GM08714 (cell line): ENCODE results near the gene RAB23.

Source experiments
- H3K4me3 ChIP-seq: fragments of 200-500 bp; sonication (Bioruptor generic); 2 replicates; pipeline ENCODE4 v1.5.1; 2014; ENCODE audit warnings: mild to moderate bottlenecking, low read length, inconsistent platforms
- ZNF274 ChIP-seq: IDR thresholded peaks from 2 replicates; pipeline ENCODE4 v1.6.1; 2012; ENCODE audit warnings: mild to moderate bottlenecking, low read depth, low read length

RAB23 gene

GRCh38 chr6:57180596-57180995, 41.5 kb downstream of the RAB23 start:
- no peak overlapping the region for H3K4me3 ChIP-seq
- TF ChIP-seq ZNF274 = no peak

- TF ChIP-seq ZNF274 = no peak
Measured at GRCh38 chr6:57177545-57178265, 44.4 kb downstream of the RAB23 start.

GRCh38 chr6:57174511-57174907, 47.6 kb downstream of the RAB23 start:
- peak overlapping the region; percentile 90; the same call in 1 of the 2 replicates for H3K4me3 ChIP-seq
- TF ChIP-seq ZNF274 = no peak

More at GRCh38 chr6:57177545-57178265, 44.4 kb downstream of the RAB23 start:
- H3K4me3 ChIP-seq = no peak overlapping the region

- TF ChIP-seq ZNF274 = no peak
- peak overlapping the region; percentile 90 for H3K4me3 ChIP-seq
Measured at GRCh38 chr6:57173886-57174510, 48.1 kb downstream of the RAB23 start.

- H3K4me3 ChIP-seq = peak overlapping the region; percentile 90
Measured at GRCh38 chr6:57173056-57173885, 48.8 kb downstream of the RAB23 start.

GRCh38 chr6:57172136-57173055, 49.7 kb downstream of the RAB23 start, which contains the start of gene BAG2:
BAG2 (plus strand) TSS chr6:57172326; CDS start chr6:57172698, 372 bp downstream.
- TF ChIP-seq ZNF274 = no peak
- H3K4me3 ChIP-seq = peak within 1 kb of the TSS; percentile 90

More at GRCh38 chr6:57173056-57173885, 48.8 kb downstream of the RAB23 start:
- no peak for TF ChIP-seq ZNF274

GRCh38 chr6:57165080-57165479, 57.0 kb downstream of the RAB23 start:
- no peak for TF ChIP-seq ZNF274
- no peak overlapping the region for H3K4me3 ChIP-seq

- H3K4me3 ChIP-seq = no peak overlapping the region
- TF ChIP-seq ZNF274 = no peak
Measured at GRCh38 chr6:57163956-57164355, 58.2 kb downstream of the RAB23 start.

GRCh38 chr6:57162516-57162915, 59.6 kb downstream of the RAB23 start:
- H3K4me3 ChIP-seq = no peak overlapping the region
- TF ChIP-seq ZNF274 = no peak

- TF ChIP-seq ZNF274 = no peak
- H3K4me3 ChIP-seq = no peak overlapping the region
Measured at GRCh38 chr6:57162028-57162427, 60.1 kb downstream of the RAB23 start.

GRCh38 chr6:57159127-57159526, 63.0 kb downstream of the RAB23 start:
- TF ChIP-seq ZNF274 = no peak

GRCh38 chr6:57158658-57159057, 63.4 kb downstream of the RAB23 start:
- no peak for TF ChIP-seq ZNF274
- no peak overlapping the region for H3K4me3 ChIP-seq

More at GRCh38 chr6:57159127-57159526, 63.0 kb downstream of the RAB23 start:
- H3K4me3 ChIP-seq = no peak overlapping the region
